ENCODE measurements around the gene VPS4A. TPM values are rescaled to one million over a fixed set of nuclear protein-coding genes. Genes with fewer than 3 reads are reported as not detected.

VPS4A gene
- polyA plus RNA-seq, 3 donors, result 18.2 to 25.7 (median 21.8) TPM

- no peaks in the 10 kb centered on the region for H4K20me1 ChIP-seq (ENCODE audit: insufficient read depth, low read length)
- H3K4me2 ChIP-seq (replicated peaks; ENCODE audit: extremely low read depth, low read length, poor library complexity, severe bottlenecking), result no peak overlapping the region
- WGBS (ENCODE audit: insufficient coverage), result no CpG with 5 or more reads among the region's 4 CpGs
- peaks cover 0 to 3% of the 10 kb centered on the region in 2 donors for H3K27me3 ChIP-seq (ENCODE audit: control insufficient read depth in 2 of 2, insufficient read depth in 2 of 2, low read length in 2 of 2)
- intact Hi-C loops (cut with micrococcal nuclease), result no loop called here
- no peak for DNase-seq
- no peaks in the 10 kb centered on the region for H3K4me1 ChIP-seq (ENCODE audit: control insufficient read depth in 1 of 2, insufficient read depth in 2 of 2, low read length in 2 of 2)
- Mint-ChIP-seq H3K4me1 (no peaks in the 10 kb centered on the region), H3K9me3 (peaks cover 0 to 5% (median 0%) of the 10 kb centered on the region in 7 donors), H3K27me3 (ENCODE audit: low read depth in 3 of 3) (peaks cover 8 to 20% (median 15%) of the 10 kb centered on the region in 3 donors), H3K4me3 (no peak overlapping the region), H3K27ac (no peak overlapping the region), H3K36me3 (peaks cover 7% of the 10 kb centered on the region in 2 donors)
- no peak overlapping the region for H2AFZ ChIP-seq (ENCODE audit: insufficient read depth, low read depth, low read length, poor library complexity, severe bottlenecking)
- TF ChIP-seq CTCF (IDR thresholded peaks at IDR 0.05), result no peak
- H3K79me2 ChIP-seq (ENCODE audit: insufficient read depth, low read length), result no peaks in the 10 kb centered on the region
- H3K9me3 ChIP-seq (replicated peaks in 1 of 2; ENCODE audit: control insufficient read depth in 1 of 2, insufficient read depth in 1 of 2, low read length in 2 of 2), result no peaks in the 10 kb centered on the region
- H3K27ac ChIP-seq (ENCODE audit: low read depth in 1 of 2, low read length in 2 of 2), result no peak overlapping the region
- H3K36me3 ChIP-seq (replicated peaks in 1 of 2; ENCODE audit: control insufficient read depth in 1 of 2, insufficient read depth in 2 of 2, low read length in 2 of 2), result no peaks in the 10 kb centered on the region
- H3K4me3 ChIP-seq (replicated peaks in 1 of 3; ENCODE audit: low read depth in 2 of 3, low read length in 3 of 3), result no peak overlapping the region
- no peak overlapping the region for H3K9ac ChIP-seq (ENCODE audit: insufficient read depth, low read length, poor library complexity, severe bottlenecking)
Measured at GRCh38 chr16:69267633-69268032, 43.5 kb upstream of the VPS4A start.

- H3K27ac ChIP-seq (ENCODE audit: low read depth in 1 of 2, low read length in 2 of 2), result no peak overlapping the region
- no peak overlapping the region for H3K4me3 ChIP-seq (replicated peaks in 1 of 3; ENCODE audit: low read depth in 2 of 3, low read length in 3 of 3)
- intact Hi-C loops (cut with micrococcal nuclease), result no loop called here
- no peak overlapping the region for H3K4me2 ChIP-seq (replicated peaks; ENCODE audit: extremely low read depth, low read length, poor library complexity, severe bottlenecking)
- TF ChIP-seq CTCF (IDR thresholded peaks at IDR 0.05), result no peak
- Mint-ChIP-seq H3K36me3 (peaks cover 3% of the 10 kb centered on the region in 2 donors), H3K27ac (no peak overlapping the region), H3K27me3 (ENCODE audit: low read depth in 3 of 3) (peaks cover 13 to 28% (median 15%) of the 10 kb centered on the region in 3 donors), H3K4me3 (no peak overlapping the region), H3K9me3 (no peaks in the 10 kb centered on the region), H3K4me1 (peaks cover 2% of the 10 kb centered on the region)
- H3K27me3 ChIP-seq (ENCODE audit: control insufficient read depth in 2 of 2, insufficient read depth in 2 of 2, low read length in 2 of 2), result peaks cover 0 to 3% of the 10 kb centered on the region in 2 donors
- no peaks in the 10 kb centered on the region for H4K20me1 ChIP-seq (ENCODE audit: insufficient read depth, low read length)
- no peaks in the 10 kb centered on the region for H3K9me3 ChIP-seq (replicated peaks in 1 of 2; ENCODE audit: control insufficient read depth in 1 of 2, insufficient read depth in 1 of 2, low read length in 2 of 2)
- H3K9ac ChIP-seq (ENCODE audit: insufficient read depth, low read length, poor library complexity, severe bottlenecking), result no peak overlapping the region
- H3K36me3 ChIP-seq (replicated peaks in 1 of 2; ENCODE audit: control insufficient read depth in 1 of 2, insufficient read depth in 2 of 2, low read length in 2 of 2), result no peaks in the 10 kb centered on the region
- DNase-seq, result no peak
- no CpG with 5 or more reads among the region's 3 CpGs for WGBS (ENCODE audit: insufficient coverage)
- no peaks in the 10 kb centered on the region for H3K79me2 ChIP-seq (ENCODE audit: insufficient read depth, low read length)
- H2AFZ ChIP-seq (ENCODE audit: insufficient read depth, low read depth, low read length, poor library complexity, severe bottlenecking), result no peak overlapping the region
- H3K4me1 ChIP-seq (ENCODE audit: control insufficient read depth in 1 of 2, insufficient read depth in 2 of 2, low read length in 2 of 2), result no peaks in the 10 kb centered on the region
Measured at GRCh38 chr16:69270395-69270794, 40.8 kb upstream of the VPS4A start.

All from CD14-positive monocyte (primary cell).